Smooth muscle cell (in vitro differentiated cells): Measurements from ENCODE around the gene DCAF10. TPM values are rescaled to one million over a fixed set of nuclear protein-coding genes. Genes with fewer than 3 reads are reported as not detected.

ENCODE experiments used
- DNase-seq: peaks from one replicate; lab custom pipeline; 2025; ENCODE audit not compliant: unreplicated experiment; lab: John Stamatoyannopoulos, UW
- H2AFZ ChIP-seq: fragments of 200-600 bp; sonication (generic); 2 replicates; pipeline ENCODE4 v1.6.0; 2016; ENCODE audit warnings: antibody characterized with exemption, low read depth, mild to moderate bottlenecking
- H3F3A ChIP-seq: fragments of 200-600 bp; sonication (generic); 2 replicates; pipeline ENCODE4 v1.6.0; 2017; ENCODE audit warnings: antibody characterized with exemption, low read depth
- H3K27ac ChIP-seq: fragments of 200-600 bp; sonication (generic); 2 replicates; pipeline ENCODE4 v1.5.1; 2016; ENCODE audit warnings: low read depth, mild to moderate bottlenecking
- H3K27me3 ChIP-seq: fragments of 200-600 bp; sonication (generic); 2 replicates; pipeline ENCODE4 v1.6.1; 2016; ENCODE audit warnings: low read depth, mild to moderate bottlenecking
- H3K36me3 ChIP-seq: fragments of 200-600 bp; sonication (generic); 2 replicates; pipeline ENCODE4 v1.5.1; 2016; ENCODE audit warnings: low read depth
- H3K4me1 ChIP-seq: fragments of 200-600 bp; sonication (generic); 2 replicates; pipeline ENCODE4 v1.5.1; 2016; ENCODE audit warnings: low read depth
- H3K4me2 ChIP-seq: fragments of 200-600 bp; sonication (generic); 2 replicates; pipeline ENCODE4 v1.6.0; 2016; ENCODE audit warnings: mild to moderate bottlenecking
- H3K4me3 ChIP-seq: fragments of 200-600 bp; sonication (generic); 2 replicates; pipeline ENCODE4 v1.5.1; 2016; ENCODE audit warnings: mild to moderate bottlenecking
- H3K79me2 ChIP-seq: fragments of 200-600 bp; sonication (generic); 2 replicates; pipeline ENCODE4 v1.6.0; 2016; ENCODE audit warnings: low read depth, mild to moderate bottlenecking
- H3K9ac ChIP-seq: fragments of 200-600 bp; sonication (generic); 2 replicates; pipeline ENCODE4 v1.6.0; 2016; ENCODE audit warnings: low read depth
- H3K9me3 ChIP-seq: fragments of 200-600 bp; sonication (generic); replicated peaks from 2 replicates; pipeline ENCODE4 v1.5.1; 2016; ENCODE audit warnings: low read depth
- H4K20me1 ChIP-seq: fragments of 200-600 bp; sonication (generic); 2 replicates; pipeline ENCODE4 v1.6.0; 2016; ENCODE audit warnings: low read depth
- WGBS: methylation state at CpG from one replicate; pipeline ENCODE4 v1.1.7; 2016; ENCODE audit warnings: low lambda C conversion rate; 5-methylcytosine and 5-hydroxymethylcytosine counted together
- polyA plus RNA-seq: library from polyadenylated mRNA; unstranded; fragments of >200 nt; fragmentation: Nextera tagmentation; extraction: Ambion mirVana; gene quantifications from 2 replicates; pipeline ENCODE4 v1.2.1, GENCODE V29; 2016
- total RNA-seq: library from RNA; depleted of rRNA; stranded (reverse); fragments of >200 nt; gene quantifications from 2 replicates; pipeline ENCODE4 v1.2.3, GENCODE V29; 2014
- TF ChIP-seq, protein P1 (sequence below): fragments of 200-600 bp; sonication (generic); IDR thresholded peaks from 2 replicates; pipeline ENCODE4 v1.5.1; 2017; ENCODE audit warnings: borderline replicate concordance, mild to moderate bottlenecking, antibody characterized with exemption; ENCODE audit not compliant: insufficient read depth, poor library complexity, severe bottlenecking

Gene DCAF10
- total and polyA plus RNA-seq, 2 experiments from 2014 or later = 35.6 to 77.0 TPM

DNA sequence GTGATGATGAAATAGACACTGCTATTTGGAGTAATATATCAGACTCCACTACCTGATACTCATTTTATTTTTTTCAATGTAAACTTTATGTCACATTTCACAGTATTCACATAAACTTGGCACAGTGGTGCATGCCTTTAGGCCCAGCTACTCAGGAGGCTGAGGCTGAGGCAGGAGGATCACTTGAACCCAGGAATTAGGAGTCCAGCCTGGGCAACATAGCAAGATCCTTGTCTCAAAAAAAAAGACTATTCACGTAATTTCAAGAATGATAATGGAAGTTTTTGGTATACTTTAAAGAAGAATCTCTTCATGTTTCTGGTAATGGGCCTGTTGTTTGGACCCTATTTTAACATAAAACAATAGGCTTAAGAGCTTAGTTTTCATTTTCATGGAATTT, 56.0 kb downstream of the DCAF10 start:
- Histone ChIP-seq H3K9me3 (no peaks in the 10 kb centered on the region), H3K4me3 (no peak overlapping the region), H3K4me1 (no peaks in the 10 kb centered on the region), H3K79me2 (no peaks in the 10 kb centered on the region), H4K20me1 (peaks cover 20% of the 10 kb centered on the region), H3K27ac (no peak overlapping the region), H3K9ac (no peak overlapping the region), H3K36me3 (peaks cover 16% of the 10 kb centered on the region), H3F3A (no peaks in the 10 kb centered on the region), H3K4me2 (no peak overlapping the region), H3K27me3 (no peaks in the 10 kb centered on the region), H2AFZ (no peak overlapping the region)
- 96% methylated on average over 1 of the region's 1 CpG for WGBS
- TF ChIP-seq, protein P1, sequence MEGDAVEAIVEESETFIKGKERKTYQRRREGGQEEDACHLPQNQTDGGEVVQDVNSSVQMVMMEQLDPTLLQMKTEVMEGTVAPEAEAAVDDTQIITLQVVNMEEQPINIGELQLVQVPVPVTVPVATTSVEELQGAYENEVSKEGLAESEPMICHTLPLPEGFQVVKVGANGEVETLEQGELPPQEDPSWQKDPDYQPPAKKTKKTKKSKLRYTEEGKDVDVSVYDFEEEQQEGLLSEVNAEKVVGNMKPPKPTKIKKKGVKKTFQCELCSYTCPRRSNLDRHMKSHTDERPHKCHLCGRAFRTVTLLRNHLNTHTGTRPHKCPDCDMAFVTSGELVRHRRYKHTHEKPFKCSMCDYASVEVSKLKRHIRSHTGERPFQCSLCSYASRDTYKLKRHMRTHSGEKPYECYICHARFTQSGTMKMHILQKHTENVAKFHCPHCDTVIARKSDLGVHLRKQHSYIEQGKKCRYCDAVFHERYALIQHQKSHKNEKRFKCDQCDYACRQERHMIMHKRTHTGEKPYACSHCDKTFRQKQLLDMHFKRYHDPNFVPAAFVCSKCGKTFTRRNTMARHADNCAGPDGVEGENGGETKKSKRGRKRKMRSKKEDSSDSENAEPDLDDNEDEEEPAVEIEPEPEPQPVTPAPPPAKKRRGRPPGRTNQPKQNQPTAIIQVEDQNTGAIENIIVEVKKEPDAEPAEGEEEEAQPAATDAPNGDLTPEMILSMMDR = no peak
- no peak for DNase-seq

DNA sequence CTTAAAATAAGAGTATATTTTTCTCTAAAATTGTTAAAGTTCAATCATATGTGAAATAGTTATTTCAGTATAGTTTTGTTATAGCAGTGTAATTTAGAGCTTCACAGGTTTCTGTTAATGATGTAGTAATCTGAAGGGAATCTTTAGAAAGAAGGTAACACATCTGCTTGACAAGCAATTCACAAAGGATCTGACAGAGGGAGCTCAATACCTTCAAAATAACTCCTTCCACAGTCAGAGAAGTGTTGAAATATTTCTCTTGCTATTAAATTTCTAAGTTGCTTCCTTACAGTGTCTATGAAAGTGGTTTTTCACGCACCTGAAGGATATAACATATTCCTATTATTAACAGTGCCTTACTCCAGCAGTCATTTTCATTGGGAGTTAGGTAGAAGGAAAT, 58.4 kb downstream of the DCAF10 start:
- WGBS = 97% methylated on average over 1 of the region's 1 CpG

DNA sequence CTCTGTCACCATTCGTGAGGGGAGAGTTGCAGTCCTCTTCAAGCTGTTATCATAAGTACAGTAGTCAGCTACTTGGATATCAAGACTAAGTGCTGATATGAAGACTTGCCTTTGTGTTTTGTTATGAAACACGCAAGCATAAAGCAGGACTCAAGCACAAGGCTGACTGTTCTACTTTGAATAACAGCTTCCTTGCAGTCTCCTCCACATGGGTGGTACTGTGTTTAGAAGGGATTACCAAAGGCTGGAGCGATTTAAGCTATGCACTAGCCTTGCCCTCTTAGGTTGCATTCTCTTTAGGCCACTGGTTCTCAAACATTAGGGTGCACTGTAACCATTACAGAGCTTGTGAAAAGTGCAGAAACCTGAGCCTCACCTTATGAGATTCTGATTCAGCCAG, 61.9 kb downstream of the DCAF10 start:
- TF ChIP-seq, protein P1 = no peak
- WGBS = 98% methylated on average over 3 of the region's 3 CpGs
- Histone ChIP-seq H4K20me1 (peaks cover 3% of the 10 kb centered on the region), H3K27me3 (no peaks in the 10 kb centered on the region), H3K9ac (no peak overlapping the region), H3K4me3 (no peak overlapping the region), H3K36me3 (peaks cover 14% of the 10 kb centered on the region), H3K4me2 (no peak overlapping the region), H3K27ac (no peak overlapping the region), H3K4me1 (no peaks in the 10 kb centered on the region), H3K9me3 (no peaks in the 10 kb centered on the region), H3K79me2 (no peaks in the 10 kb centered on the region), H2AFZ (no peak overlapping the region), H3F3A (no peaks in the 10 kb centered on the region)
- DNase-seq = no peak

More for the DNA sequence above, 58.4 kb downstream of the DCAF10 start:
- Histone ChIP-seq H3K36me3 (peaks cover 16% of the 10 kb centered on the region), H3K9ac (no peak overlapping the region), H4K20me1 (peaks cover 13% of the 10 kb centered on the region), H2AFZ (no peak overlapping the region), H3K27me3 (no peaks in the 10 kb centered on the region), H3K27ac (no peak overlapping the region), H3K9me3 (no peaks in the 10 kb centered on the region), H3K4me2 (no peak overlapping the region), H3K79me2 (no peaks in the 10 kb centered on the region), H3F3A (no peaks in the 10 kb centered on the region), H3K4me3 (no peak overlapping the region), H3K4me1 (no peaks in the 10 kb centered on the region)
- TF ChIP-seq, protein P1 = no peak
- DNase-seq = no peak

DNA sequence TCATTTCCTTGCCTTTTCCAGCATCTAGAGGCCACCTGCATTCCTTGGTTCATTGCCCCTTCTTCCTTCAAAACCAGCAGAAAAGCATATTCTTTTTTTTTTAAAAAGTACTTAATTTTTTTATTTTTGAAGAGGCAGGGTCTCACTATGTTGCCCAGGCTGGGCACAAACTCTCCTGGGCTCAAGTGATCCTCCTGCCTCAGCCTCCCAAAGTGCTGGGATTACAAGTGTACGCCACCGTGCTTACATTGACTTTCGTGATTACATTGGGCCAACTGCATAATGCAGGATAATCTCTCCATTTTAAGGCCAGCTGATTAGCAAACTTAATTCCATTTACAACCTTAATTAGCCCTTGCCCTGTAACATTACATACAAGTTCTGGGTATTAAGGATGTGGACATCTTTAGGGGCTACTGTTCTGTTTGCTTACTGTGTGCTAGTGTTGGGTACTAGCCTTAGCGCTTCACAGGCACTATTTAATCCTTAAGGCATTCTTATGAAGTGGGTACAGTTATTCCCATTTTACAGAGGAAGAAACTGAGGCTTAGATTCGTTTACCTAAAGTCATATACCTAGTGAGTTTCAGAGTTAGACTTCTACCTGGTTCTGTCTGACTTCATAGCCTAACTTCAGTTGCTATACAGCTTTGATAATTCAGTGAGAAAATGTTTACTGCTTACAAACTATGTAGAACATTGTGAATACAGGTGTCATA, 69.6 kb downstream of the DCAF10 start:
- 94% methylated on average over 5 of the region's 5 CpGs for WGBS
- H2AFZ ChIP-seq = no peak overlapping the region
- H3K9ac ChIP-seq = no peak overlapping the region

More for the DNA sequence above, 69.6 kb downstream of the DCAF10 start:
- no peaks in the 10 kb centered on the region for H3F3A ChIP-seq
- no peaks in the 10 kb centered on the region for H3K9me3 ChIP-seq
- H3K27me3 ChIP-seq = no peaks in the 10 kb centered on the region
- TF ChIP-seq, protein P1 = no peak
- H3K4me1 ChIP-seq = no peaks in the 10 kb centered on the region
- no peaks in the 10 kb centered on the region for H4K20me1 ChIP-seq
- no peak for DNase-seq
- H3K36me3 ChIP-seq = peaks cover 4% of the 10 kb centered on the region
- no peak overlapping the region for H3K4me3 ChIP-seq
- H3K79me2 ChIP-seq = no peaks in the 10 kb centered on the region
- no peak overlapping the region for H3K27ac ChIP-seq
- no peak overlapping the region for H3K4me2 ChIP-seq
